ENCODE results near the gene SPATA13. TPM values are rescaled to one million over a fixed set of nuclear protein-coding genes. Genes with fewer than 3 reads are reported as not detected.

The SPATA13 gene
- total RNA-seq, 1 experiment from 2014 or later: 7.7 TPM

DNA sequence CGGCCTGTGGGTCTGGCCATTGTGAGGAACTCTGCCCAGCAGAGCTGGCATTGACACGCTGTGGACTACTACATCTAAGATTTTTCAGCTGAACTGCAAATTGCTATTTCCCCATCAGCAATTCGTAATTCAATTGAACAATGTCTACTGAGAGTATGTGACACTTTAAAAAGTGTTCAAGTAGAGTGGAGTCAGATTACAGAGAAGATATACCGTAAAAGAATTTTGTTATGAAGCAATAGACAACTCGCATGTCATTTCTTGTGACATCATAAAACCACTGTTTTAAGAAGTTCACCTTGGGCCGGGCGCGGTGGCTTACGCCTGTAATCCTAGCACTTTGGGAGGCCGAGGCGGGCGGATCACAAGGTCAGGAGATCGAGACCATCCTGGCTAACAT, 116.3 kb downstream of the SPATA13 start:
- DNase-seq (ENCODE audit: low read depth): no peak

DNA sequence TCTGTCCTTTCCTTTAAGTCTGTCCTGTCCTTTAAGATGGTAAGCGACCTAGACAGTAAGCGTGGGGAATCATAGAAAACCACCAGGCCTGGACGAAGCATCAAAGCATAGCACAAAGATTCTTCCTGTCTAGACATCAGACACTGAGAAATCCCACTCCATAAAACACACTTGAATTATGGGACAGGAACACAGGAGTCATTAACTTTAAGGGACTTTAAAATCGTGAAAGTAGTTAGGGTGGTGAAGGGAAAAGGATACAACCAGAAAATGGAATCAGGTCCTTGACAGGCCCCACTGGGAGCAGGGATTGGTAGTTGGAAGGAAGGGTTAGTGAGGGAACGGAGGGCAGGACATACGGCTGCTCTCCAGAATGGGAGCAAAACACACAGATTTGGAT, 117.2 kb downstream of the SPATA13 start:
- DNase-seq (ENCODE audit: low read depth): no peak

DNA sequence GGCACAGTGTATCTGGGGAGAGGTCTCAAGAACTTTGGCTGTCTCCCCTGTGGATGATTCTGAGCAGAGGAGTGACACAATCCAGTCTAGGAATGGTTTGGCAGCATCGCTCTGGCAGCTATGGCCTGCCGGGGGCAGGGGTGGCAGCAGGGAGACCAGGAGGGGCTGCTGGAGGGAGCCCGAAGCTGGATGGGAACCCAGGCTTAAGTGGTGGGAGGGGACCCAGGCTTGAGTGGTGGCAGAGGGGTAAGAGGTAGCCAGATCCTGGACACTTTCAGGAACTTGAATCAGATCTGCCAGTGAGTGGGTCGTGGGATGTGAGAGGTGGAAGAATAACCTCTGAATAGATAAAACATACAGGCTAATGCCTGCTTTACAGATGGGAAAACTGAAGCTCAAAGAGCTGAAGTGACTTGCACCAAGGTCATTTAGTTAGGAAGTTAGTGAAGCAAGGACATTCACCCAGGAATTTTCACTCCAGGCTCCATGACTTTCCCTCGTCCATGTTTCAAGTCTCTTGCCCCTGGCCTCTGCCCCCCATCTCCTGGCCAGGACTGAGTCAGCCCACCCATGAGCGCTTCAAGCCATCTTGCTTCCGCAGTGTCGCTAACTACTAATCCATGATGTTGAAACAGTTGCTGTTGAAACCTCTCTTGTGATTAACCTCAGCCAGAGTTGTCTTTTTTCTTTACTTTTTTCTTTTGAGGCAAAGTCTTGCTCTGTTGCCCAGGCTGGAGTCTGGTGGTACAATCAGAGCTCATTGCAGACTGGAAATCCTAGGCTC, 119.0 kb downstream of the SPATA13 start:
- no peak for DNase-seq (ENCODE audit: low read depth)

DNA sequence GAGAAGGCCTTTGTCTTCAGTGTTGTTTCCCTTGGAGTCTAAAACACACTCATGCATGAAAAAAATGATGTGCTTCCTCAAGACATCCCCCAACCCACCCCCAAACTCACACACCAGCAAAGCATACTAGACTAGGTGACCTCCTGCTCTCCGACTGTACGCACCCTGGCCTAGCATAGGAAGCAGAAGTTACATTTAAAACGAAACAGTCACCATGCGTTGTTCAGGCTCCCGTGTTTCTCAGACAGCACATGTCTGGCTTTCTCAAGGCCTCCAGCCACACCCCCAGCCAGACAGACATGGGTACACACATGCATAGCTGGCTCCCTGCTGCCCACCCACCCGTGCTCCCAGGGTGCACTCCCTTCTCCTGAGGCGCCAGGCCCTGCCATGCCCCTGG, 120.2 kb downstream of the SPATA13 start:
- no peak for DNase-seq (ENCODE audit: low read depth)

DNA sequence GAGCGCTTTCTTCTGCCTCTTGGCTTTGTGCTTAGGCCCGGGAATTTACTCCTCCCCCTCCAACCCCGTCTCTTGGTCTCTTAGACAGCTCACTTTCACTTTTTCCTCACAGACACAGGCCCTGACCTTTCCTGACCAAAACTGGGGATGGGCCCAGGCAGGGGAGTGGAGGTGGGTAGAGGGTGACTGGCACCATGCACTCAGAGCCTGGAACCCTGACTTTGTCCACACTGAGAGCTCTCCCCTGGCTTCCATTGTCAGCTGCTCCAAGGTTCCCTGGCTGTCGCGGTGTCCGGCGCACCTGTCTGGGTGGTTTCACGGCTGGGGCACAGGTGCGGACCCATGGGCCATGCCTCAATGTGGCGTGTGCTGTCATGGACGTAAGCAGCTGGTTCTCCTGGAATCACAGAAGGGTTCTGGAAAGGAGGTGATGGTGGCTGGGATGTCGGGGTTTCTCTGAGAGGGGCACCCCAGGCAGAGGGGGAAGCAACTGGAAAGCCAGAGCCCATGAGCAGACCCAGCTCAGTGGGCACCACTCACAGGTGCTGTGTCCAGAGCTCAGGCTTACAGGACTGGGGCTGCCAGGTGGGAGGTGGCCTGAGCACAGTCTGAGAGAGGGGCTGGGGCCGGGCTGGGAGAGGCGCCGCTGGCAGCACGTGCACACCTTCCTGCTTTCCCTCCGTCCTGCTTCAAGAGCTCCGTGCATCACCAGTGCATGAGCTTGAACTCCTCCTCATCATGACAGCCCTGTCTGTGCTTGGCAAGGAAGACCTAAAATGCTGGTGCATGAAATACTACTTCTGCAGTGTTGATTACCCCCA, 120.9 kb downstream of the SPATA13 start:
- no peak for DNase-seq (ENCODE audit: low read depth)

DNA sequence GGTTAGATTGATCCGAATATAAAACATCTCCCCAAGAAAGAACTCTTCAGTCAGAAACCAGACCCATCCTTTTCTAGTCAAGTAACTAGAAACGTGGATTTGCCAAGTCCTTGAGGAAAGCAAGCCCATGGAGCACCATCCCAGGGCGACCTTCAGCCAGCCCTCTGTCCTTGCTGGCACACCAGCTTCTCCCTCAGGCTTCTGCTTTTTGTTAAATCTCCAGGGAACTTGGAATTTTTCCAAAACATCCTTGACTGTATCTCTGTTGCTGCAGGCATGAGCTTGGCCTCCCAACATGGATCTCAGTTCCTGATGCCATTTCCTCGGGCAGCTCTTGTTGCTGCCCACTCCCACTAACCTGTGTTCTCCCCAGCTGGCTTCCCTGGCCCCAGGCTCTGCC, 121.7 kb downstream of the SPATA13 start:
- no peak for DNase-seq (ENCODE audit: low read depth)

DNA sequence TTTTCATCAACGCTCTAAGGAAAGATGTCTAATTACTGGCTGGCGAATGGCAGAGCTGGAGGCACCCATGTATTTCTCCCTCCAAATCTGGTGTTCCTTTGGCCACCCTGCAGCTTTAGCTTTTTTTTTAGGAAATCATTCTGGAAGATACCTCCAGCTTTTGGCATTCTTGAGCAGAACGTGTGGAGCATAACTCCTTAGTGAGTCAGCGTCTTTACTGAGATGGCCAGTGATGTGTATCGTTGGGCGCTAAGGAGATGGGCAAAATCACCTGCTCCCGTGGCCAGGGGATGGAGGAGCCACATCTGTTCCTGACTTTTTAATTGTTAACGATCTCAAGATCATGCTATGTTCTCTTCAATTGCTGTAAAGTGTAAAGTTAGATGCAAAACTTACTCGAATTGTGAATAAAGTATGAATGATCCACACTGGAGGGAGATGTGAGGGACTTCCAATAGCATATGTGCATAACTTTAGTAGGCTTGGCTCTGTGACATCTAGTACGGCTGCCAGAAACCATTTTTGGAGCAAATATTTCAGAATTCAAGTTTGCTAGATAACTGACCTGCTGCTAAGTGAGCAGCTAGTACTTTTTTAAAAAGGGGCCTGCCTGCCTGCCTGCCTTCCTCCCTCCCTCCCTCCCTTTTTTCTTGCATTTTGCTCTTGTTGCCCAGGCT, 124.5 kb downstream of the SPATA13 start:
- no peak for DNase-seq (ENCODE audit: low read depth)

DNA sequence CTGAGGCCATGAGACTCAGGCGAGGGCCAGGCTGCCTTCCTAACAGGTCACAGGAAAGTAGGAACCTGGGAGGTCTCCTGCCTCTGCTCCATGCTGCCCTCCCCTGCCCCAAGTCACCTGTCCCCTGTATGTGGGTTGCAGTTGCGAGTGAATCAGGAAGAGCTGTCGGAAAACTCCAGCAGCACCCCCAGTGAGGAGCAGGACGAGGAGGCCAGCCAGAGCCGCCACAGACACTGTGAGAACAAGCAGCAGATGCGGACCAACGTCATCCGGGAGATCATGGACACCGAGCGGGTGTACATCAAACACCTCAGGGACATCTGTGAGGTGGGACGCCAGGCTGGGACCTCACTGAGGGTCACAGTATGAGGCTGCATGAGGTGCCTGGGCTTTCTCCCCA, 126.1 kb downstream of the SPATA13 start:
- no peak for DNase-seq (ENCODE audit: low read depth)

DNA sequence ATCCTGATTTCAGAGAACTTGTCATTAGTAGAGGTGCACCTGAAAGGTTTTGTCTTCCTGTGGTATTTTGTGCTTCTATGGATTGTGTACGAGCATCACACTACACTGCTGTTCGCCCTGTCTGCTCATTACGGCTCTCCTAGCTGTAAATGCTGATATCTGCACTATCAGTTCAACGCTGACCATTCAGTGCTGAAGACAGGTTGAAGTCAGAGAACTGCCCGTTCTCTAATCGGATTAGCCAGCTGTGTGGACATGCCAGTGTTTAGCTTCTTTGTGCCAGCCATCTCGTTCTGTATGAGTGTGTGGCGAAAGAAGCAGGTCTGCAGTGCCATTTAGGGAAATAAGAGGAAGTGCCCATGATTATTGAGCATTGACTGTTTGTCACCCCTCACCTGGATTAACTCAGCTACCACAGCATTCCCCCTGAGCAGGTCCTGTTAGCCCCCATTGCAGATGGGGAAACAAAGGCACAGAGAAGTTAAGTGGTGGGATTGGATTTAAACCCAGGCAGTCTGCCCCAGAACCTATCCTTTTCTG, 127.3 kb downstream of the SPATA13 start:
- DNase-seq (ENCODE audit: low read depth): no peak

DNA sequence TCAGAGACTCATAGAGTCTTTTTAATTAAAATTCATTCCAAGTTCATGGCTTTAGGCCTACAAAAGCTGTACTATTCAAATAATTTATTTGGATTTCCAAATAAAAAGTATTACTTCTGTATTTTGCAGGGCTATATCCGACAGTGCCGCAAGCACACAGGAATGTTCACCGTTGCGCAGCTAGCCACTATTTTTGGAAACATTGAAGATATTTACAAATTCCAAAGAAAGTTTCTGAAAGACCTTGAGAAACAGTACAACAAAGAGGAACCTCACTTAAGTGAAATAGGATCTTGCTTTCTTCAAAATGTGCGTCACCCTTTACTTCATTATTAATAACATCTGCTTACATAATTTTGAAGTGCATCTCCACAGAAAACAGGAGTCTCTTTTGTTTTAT, 128.3 kb downstream of the SPATA13 start:
- no peak for DNase-seq (ENCODE audit: low read depth)

DNA sequence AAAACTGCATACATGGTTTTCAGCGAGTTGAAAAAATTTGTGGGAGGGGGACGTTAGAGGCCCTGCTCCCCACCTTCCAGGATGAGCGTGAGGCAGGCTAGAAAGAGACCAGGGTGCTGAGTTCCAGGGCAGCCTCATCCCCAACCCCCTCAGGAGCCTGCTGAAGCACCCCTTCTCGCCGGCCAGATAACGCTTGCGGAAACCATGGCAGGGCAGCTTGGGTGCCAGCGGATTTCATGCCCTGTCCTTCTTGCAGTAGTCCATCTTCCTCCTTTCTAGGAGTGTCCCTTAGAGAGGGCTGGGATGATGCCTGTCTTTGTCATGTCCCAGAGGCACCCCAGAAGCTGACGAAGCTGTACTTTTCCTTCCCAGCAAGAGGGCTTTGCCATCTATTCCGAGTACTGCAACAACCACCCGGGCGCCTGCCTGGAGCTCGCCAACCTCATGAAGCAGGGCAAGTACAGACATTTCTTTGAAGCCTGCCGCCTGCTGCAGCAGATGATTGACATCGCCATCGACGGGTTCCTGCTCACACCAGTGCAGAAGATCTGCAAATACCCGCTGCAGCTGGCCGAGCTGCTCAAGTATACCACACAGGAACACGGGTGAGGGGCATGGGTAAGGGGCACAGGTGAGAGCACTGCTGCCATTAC, 129.9 kb downstream of the SPATA13 start:
- no peak for DNase-seq (ENCODE audit: low read depth)

DNA sequence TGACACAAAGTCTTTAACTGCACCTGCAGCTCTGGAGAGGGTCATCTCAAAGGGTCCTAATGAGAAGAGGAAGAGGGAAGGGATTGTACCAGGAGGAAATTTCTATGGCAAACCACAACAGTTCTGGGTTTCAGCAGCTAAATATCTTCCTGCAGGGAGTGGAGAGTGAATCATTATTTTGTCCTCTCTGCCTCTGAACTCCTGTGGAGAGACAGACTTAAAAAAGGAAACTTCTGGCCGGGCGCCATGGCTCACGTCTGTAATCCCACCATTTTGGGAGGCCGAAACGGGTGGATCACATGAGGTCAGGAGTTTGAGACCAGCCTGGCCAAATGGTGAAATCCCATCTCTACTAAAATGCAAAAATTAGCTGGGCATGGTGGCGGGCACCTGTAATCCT, 132.0 kb downstream of the SPATA13 start:
- DNase-seq (ENCODE audit: low read depth): no peak

DNA sequence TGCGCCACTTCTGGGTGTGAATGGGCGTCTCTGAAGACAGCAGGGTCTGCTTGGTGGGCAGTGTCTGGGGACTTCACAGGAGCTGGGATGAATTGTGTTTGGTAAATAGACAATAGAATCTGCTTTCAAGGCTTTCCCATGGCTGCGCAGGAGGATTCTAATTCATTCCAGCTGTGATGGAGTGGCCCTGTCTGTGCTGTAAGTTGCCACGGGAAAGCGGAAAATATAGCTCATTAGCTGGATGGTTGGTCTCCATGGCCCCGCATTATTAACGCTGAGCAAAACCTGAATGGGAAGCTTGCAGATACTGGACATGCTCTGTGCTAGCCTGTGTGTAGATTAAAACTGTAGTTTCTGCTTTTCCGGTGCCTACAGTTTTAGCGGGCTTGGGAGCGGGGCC, 133.2 kb downstream of the SPATA13 start:
- no peak for DNase-seq (ENCODE audit: low read depth)

DNA sequence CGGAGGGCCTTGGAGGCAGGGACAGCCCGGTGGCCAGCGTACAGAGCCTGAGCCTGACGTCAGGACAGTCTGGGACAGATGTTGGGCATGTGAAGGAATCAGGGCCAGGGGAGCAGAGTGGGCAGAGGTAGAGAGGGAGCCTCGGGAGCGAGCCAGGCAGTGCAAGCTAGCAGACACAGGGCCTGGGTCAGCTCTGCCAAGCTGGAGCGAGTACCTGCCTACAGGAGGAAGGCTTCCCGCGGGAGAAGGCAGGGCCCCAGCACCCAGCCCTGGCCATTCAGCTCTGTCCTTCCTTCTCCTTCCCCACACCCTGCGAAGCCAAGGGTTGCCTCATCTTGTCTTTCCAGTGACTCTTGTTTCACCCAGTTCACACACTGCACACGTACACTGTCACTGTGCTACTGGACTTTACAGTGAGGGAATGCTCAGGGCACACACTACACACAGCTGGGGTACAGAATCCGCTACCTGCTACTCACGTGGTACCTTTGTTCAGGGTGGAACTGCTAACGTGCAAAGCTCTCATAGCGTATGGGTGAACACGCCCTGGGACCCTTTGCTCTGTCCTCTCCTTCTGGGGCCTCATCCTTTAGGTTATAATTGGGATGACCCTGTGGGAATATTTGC, 139.1 kb downstream of the SPATA13 start:
- DNase-seq (ENCODE audit: low read depth): no peak

DNA sequence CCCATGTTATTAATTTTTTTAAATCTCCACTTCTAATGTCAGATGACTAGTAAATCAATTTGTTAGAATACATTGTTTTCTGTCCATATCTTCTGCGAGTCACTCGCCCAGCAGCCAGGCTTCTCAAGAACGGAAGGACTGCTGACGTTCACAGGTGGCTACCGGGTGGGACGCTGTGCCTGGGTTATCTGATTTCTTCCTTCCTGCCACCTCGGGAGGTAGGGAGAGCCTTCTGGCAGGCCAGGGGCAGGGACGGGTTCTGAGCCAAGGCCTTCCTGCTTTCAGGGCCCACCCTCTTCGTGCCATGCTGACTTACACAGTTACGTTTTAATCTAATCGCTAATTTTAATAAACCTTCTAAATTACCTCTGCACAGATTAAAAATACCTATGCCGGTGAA, 140.9 kb downstream of the SPATA13 start:
- no peak for DNase-seq (ENCODE audit: low read depth)

DNA sequence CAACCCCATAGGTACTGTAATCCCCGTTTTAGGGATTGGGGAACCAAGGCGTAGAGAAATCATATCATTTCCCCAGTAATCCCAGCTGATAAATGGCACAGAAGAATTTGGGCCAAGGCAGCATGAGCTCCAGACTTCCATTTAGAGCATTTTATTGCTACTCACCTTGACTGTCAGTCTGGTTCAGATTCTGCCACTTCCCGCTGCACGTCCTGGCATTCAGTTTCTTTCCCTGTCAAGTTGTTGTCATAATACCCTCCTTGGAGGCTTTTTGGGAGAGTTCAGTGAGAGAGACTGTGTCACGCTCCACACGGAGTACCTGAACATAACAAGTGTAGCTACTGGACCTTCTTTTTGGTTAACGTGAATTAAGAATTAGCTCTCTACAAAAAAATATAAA, 141.4 kb downstream of the SPATA13 start:
- DNase-seq (ENCODE audit: low read depth): no peak

DNA sequence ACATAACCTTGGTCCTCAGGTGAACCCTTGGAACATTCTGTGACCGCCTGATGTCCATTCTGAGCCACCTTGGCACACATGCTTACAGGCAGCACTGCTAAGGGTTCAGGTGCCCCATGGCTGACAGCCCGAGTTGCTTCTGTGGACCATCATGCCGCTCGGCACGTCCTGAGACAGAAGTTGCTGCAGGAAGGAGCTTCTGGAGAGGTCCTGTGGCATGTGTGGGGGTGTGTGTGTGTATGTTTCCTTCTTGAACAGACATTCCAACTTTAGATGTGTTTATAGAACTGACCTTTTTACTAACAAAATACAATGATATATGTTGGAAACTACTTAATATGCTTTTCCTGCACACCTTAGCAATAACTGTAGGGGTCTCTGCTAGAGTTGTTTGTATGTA, 144.1 kb downstream of the SPATA13 start:
- DNase-seq (ENCODE audit: low read depth): no peak

DNA sequence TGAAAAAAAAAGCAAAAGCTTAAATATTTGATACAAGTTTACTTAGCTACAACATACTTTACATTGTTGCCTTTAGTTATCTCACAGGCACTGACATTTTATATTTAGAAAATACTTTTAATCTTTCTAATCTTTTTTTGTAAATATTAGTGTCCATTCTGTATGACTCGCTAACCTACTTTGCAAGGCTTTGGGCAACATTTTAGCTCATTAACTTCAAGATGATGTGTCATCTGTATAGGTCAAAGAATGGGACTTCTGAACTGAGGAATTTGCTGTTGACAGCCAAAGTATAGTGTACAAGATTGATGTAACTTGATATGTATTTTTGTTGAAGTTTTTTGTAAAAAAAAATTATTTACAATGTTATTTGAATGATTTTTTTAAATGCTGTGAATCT, 146.1 kb downstream of the SPATA13 start:
- no peak for DNase-seq (ENCODE audit: low read depth)

DNA sequence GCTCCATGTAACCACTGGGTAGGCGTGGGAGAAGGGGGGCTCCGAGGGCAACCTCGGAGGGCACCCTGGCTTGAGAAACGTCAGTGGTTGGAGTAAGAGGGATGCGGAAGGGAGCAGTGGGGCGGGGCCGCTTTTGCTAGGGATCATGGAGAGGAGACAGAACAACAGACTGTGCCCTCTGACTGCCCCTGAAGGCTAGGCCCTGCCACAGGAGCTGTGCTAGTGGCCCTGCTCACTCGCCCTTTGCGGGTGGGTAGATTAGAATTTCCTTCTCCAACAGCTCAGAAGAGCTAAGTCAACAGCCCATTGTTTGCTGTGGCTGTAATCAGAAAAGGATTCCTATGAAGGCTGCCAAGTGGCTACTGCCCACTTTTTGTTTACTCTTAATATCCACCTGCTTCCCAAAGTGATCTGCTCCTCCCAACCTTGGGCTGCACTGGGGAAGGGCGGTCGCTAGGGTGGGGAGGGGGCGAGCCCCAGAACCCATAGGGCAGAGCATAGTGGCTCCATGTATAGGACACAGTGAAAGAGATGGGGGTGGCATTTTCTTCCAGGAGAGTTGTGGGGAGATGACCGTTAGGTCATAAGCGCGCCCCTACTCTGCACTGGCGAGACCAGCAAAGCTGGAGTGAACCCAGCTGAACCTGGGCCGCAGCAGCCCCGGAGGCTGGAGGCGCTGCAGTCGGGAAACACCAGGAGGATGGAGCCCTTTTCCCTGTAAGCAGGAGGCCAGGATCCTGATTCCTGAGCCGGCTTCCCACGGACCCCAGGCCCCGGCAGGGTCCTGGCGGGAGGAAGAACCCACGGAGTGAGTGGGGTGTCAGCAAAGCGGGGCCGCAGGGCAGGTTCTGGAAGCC, 146.9 kb downstream of the SPATA13 start:
- DNase-seq (ENCODE audit: low read depth): no peak

DNA sequence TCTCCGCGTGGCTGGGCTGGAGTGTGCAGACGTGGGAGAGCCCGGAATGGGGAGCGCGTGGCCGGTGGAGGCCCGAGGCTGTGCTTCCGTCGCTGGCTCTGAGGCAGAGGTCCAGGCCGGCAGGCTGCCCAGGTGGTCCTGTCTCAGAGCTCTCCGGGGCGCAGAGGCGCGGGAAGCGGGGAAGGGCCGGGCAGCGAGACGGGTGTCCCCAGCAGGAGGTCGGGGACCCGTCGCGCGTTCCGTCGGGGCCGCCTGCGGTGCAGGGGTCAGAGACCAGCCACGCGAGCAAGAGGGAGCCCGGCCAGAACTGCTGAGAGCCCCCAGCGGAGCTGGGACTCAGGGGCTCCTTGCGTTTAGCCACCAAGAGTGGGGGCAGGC, 147.5 kb downstream of the SPATA13 start:
- DNase-seq (ENCODE audit: low read depth): no peak

Measured in HT1080 (cell line).